ENCODE results near the gene SRSF1.

Gene SRSF1

GRCh38 chr17:57962279-57963148, 44.5 kb downstream of the SRSF1 start:
- TF ChIP-seq FOXP2 (optimal IDR thresholded peaks at IDR 0.05; ENCODE audit: borderline replicate concordance, extremely low read depth, extremely low read length, insufficient read depth) (no peak), SIN3A (IDR thresholded peaks at IDR 0.05; ENCODE audit: borderline replicate concordance, insufficient read depth, low read length) (no peak), TAF1 (IDR thresholded peaks at IDR 0.05; ENCODE audit: borderline replicate concordance, insufficient read depth, low read length) (no peak), REST (IDR thresholded peaks at IDR 0.05; ENCODE audit: insufficient read depth in 1 of 2, low read depth in 2 of 2, low read length in 2 of 2) (no peak), POLR2AphosphoS5 (IDR thresholded peaks at IDR 0.05; ENCODE audit: low read depth, low read length) (no peak)

GRCh38 chr17:57959929-57960328, 47.1 kb downstream of the SRSF1 start:
- TF ChIP-seq REST (IDR thresholded peaks at IDR 0.05; ENCODE audit: insufficient read depth in 1 of 2, low read depth in 2 of 2, low read length in 2 of 2) (no peak), SIN3A (IDR thresholded peaks at IDR 0.05; ENCODE audit: borderline replicate concordance, insufficient read depth, low read length) (no peak), TAF1 (IDR thresholded peaks at IDR 0.05; ENCODE audit: borderline replicate concordance, insufficient read depth, low read length) (no peak), FOXP2 (optimal IDR thresholded peaks at IDR 0.05; ENCODE audit: borderline replicate concordance, extremely low read depth, extremely low read length, insufficient read depth) (no peak), POLR2AphosphoS5 (IDR thresholded peaks at IDR 0.05; ENCODE audit: low read depth, low read length) (no peak)

- TF ChIP-seq POLR2AphosphoS5 (IDR thresholded peaks at IDR 0.05; ENCODE audit: low read depth, low read length) (no peak), FOXP2 (optimal IDR thresholded peaks at IDR 0.05; ENCODE audit: borderline replicate concordance, extremely low read depth, extremely low read length, insufficient read depth) (no peak), TAF1 (IDR thresholded peaks at IDR 0.05; ENCODE audit: borderline replicate concordance, insufficient read depth, low read length) (no peak), REST (IDR thresholded peaks at IDR 0.05; ENCODE audit: insufficient read depth in 1 of 2, low read depth in 2 of 2, low read length in 2 of 2) (no peak), SIN3A (IDR thresholded peaks at IDR 0.05; ENCODE audit: borderline replicate concordance, insufficient read depth, low read length) (no peak)
These were observed 49.2 kb downstream of the SRSF1 start for GRCh38 chr17:57957886-57958285.

GRCh38 chr17:57957120-57957850, 49.8 kb downstream of the SRSF1 start:
- TF ChIP-seq POLR2AphosphoS5 (IDR thresholded peaks at IDR 0.05; ENCODE audit: low read depth, low read length) (no peak), SIN3A (IDR thresholded peaks at IDR 0.05; ENCODE audit: borderline replicate concordance, insufficient read depth, low read length) (no peak), TAF1 (IDR thresholded peaks at IDR 0.05; ENCODE audit: borderline replicate concordance, insufficient read depth, low read length) (no peak), FOXP2 (optimal IDR thresholded peaks at IDR 0.05; ENCODE audit: borderline replicate concordance, extremely low read depth, extremely low read length, insufficient read depth) (no peak), REST (IDR thresholded peaks at IDR 0.05; ENCODE audit: insufficient read depth in 1 of 2, low read depth in 2 of 2, low read length in 2 of 2) (no peak)

All from PFSK-1 (cell line).